ENCODE data around the gene WDR62. TPM values are rescaled to one million over a fixed set of nuclear protein-coding genes. Genes with fewer than 3 reads are reported as not detected.
A peak's percentile ranks its signal among the peaks of the same experiment; 100 is the strongest.

The WDR62 gene
- total and polyA plus RNA-seq, 4 experiments from 2014 or later: 0.08 to 1.7 (median 1.3) TPM; not detected in 1

- Histone ChIP-seq H3K27me3 (ENCODE audit: insufficient read depth, low read length) (no peaks in the 10 kb centered on the region), H3K4me3 (ENCODE audit: low read length in 2 of 2) (no peak overlapping the region), H3K4me1 (ENCODE audit: insufficient read depth, low read length) (peaks cover 11% of the 10 kb centered on the region), H3K9me3 (ENCODE audit: control insufficient read depth in 1 of 2, low read length in 2 of 2) (no peaks in the 10 kb centered on the region), H3K36me3 (ENCODE audit: insufficient read depth, low read length) (peaks cover 4% of the 10 kb centered on the region), H3K27ac (ENCODE audit: low read depth, low read length) (no peak overlapping the region)
- Mint-ChIP-seq H3K4me1 (peaks cover 18 to 41% (median 21%) of the 10 kb centered on the region in 4 donors), H3K27ac (peak overlapping the region in 4 of 7 donors; percentile 11 to 86 (median 41)), H3K27me3 (no peaks in the 10 kb centered on the region), H3K36me3 (peaks cover 0 to 8% of the 10 kb centered on the region in 2 donors), H3K9me3 (no peaks in the 10 kb centered on the region), H3K4me3 (peak overlapping the region in 4 of 8 donors; percentile 47 to 59 (median 50))
- DNase-seq: no peak
- POLR2A ChIA-PET (ENCODE audit: partially characterized antibody): no interaction called here
- intact Hi-C loops (cut with micrococcal nuclease): no loop called here
- CTCF ChIA-PET (ENCODE audit: partially characterized antibody): no interaction called here
Observed at GRCh38 chr19:36051637-36052036, 3.1 kb upstream of the WDR62 start.

GRCh38 chr19:36054119-36054732 lies 471 bp upstream of the WDR62 start, which contains the start of gene THAP8:
Gene THAP8 (minus strand): TSS chr19:36054285. CDS start chr19:36054217, 68 bp downstream.
- CTCF ChIA-PET (ENCODE audit: partially characterized antibody): interaction anchor here (0.8 to 1.9 kb wide), 8 partner anchors 40 to 172 kb away, joined by 3 to 11 read pairs (median 4); partner anchors contain the start of genes ALKBH6 and POLR2I

GRCh38 chr19:36058481-36059179 lies 3.9 kb downstream of the WDR62 start:
- H3K36me3 Mint-ChIP-seq: peaks cover 0 to 7% of the 10 kb centered on the region in 2 donors
- DNase-seq: no peak
- Histone ChIP-seq H3K27me3 (ENCODE audit: insufficient read depth, low read length) (no peaks in the 10 kb centered on the region), H3K4me1 (ENCODE audit: insufficient read depth, low read length) (peaks cover 7% of the 10 kb centered on the region), H3K9me3 (ENCODE audit: control insufficient read depth in 1 of 2, low read length in 2 of 2) (no peaks in the 10 kb centered on the region), H3K27ac (ENCODE audit: low read depth, low read length) (no peak overlapping the region), H3K4me3 (ENCODE audit: low read length in 2 of 2) (no peak overlapping the region), H3K36me3 (ENCODE audit: insufficient read depth, low read length) (no peaks in the 10 kb centered on the region)
- POLR2A ChIA-PET (ENCODE audit: partially characterized antibody): interaction anchor here (1.2 kb wide), 1 partner anchor 45 kb away, joined by 3 read pairs; the partner anchor contains the start of gene ALKBH6
- H3K4me3 Mint-ChIP-seq: peak overlapping the region in 1 of 8 donors; percentile 45
- H3K4me1 Mint-ChIP-seq: peaks cover 7 to 18% (median 13%) of the 10 kb centered on the region in 4 donors
- no peaks in the 10 kb centered on the region for H3K27me3 Mint-ChIP-seq
- CTCF ChIA-PET (ENCODE audit: partially characterized antibody): interaction anchor here (1.3 kb wide), 1 partner anchor 69 kb away, joined by 6 read pairs; no protein-coding TSS in a partner anchor
- no peaks in the 10 kb centered on the region for H3K9me3 Mint-ChIP-seq
- peak overlapping the region in 3 of 7 donors; percentile 0 to 43 (median 17) for H3K27ac Mint-ChIP-seq
- intact Hi-C loops (cut with micrococcal nuclease): no loop called here

More at GRCh38 chr19:36054119-36054732, 471 bp upstream of the WDR62 start, which contains the start of gene THAP8:
- Mint-ChIP-seq H3K27me3 (no peaks in the 10 kb centered on the region), H3K4me3 (peak within 1 kb of the TSS; percentile 96 to 100 (median 99)), H3K27ac (peak within 1 kb of the TSS; percentile 98 to 99 (median 98)), H3K36me3 (peaks cover 0 to 7% of the 10 kb centered on the region in 2 donors), H3K4me1 (peaks cover 16 to 41% (median 21%) of the 10 kb centered on the region in 4 donors), H3K9me3 (no peaks in the 10 kb centered on the region)
- POLR2A ChIA-PET (ENCODE audit: partially characterized antibody): interaction anchor here (0.5 to 2.6 kb wide), 23 partner anchors 10 to 309 kb away, joined by 3 to 30 read pairs (median 4); partner anchors contain the start of genes ALKBH6, APLP1, CAPNS1 and POLR2I
- peak within 1 kb of the TSS; percentile 78 for H3K27ac ChIP-seq (ENCODE audit: low read depth, low read length)
- H3K27me3 ChIP-seq (ENCODE audit: insufficient read depth, low read length): no peaks in the 10 kb centered on the region
- peaks cover 4% of the 10 kb centered on the region for H3K36me3 ChIP-seq (ENCODE audit: insufficient read depth, low read length)
- H3K4me1 ChIP-seq (ENCODE audit: insufficient read depth, low read length): peaks cover 11% of the 10 kb centered on the region
- intact Hi-C loops (cut with micrococcal nuclease): loop anchor here (1.0 kb wide), 8 partner anchors 40 to 337 kb away; partner anchors contain the start of genes ALKBH6, PSENEN, SDHAF1 and TBCB
- H3K4me3 ChIP-seq (ENCODE audit: low read length in 2 of 2): peak within 1 kb of the TSS; percentile 79 to 93
- no peaks in the 10 kb centered on the region for H3K9me3 ChIP-seq (ENCODE audit: control insufficient read depth in 1 of 2, low read length in 2 of 2)
- DNase-seq: peak; percentile 99 to 100 (median 100)

- Histone ChIP-seq H3K4me3 (ENCODE audit: low read length in 2 of 2) (no peak overlapping the region), H3K27me3 (ENCODE audit: insufficient read depth, low read length) (no peaks in the 10 kb centered on the region), H3K27ac (ENCODE audit: low read depth, low read length) (no peak overlapping the region), H3K9me3 (ENCODE audit: control insufficient read depth in 1 of 2, low read length in 2 of 2) (no peaks in the 10 kb centered on the region), H3K36me3 (ENCODE audit: insufficient read depth, low read length) (no peaks in the 10 kb centered on the region), H3K4me1 (ENCODE audit: insufficient read depth, low read length) (peaks cover 7% of the 10 kb centered on the region)
- Mint-ChIP-seq H3K27me3 (no peaks in the 10 kb centered on the region), H3K4me1 (peaks cover 5 to 13% (median 9%) of the 10 kb centered on the region in 4 donors), H3K4me3 (no peak overlapping the region), H3K36me3 (peaks cover 0 to 2% of the 10 kb centered on the region in 2 donors), H3K27ac (peak overlapping the region in 2 of 7 donors; percentile 0 to 69), H3K9me3 (no peaks in the 10 kb centered on the region)
- no peak for DNase-seq
- ChIA-PET POLR2A (ENCODE audit: partially characterized antibody) (interaction anchor here (1.2 kb wide), 1 partner anchor 45 kb away, joined by 3 read pairs; the partner anchor contains the start of gene ALKBH6), CTCF (ENCODE audit: partially characterized antibody) (interaction anchor here (0.5 to 1.3 kb wide), 2 partner anchors 68 to 290 kb away, joined by 3 to 6 read pairs; no protein-coding TSS in a partner anchor)
- intact Hi-C loops (cut with micrococcal nuclease): no loop called here
Observed at GRCh38 chr19:36059180-36059910, 4.6 kb downstream of the WDR62 start.

- intact Hi-C loops (cut with micrococcal nuclease): loop anchor here (2.0 kb wide), 1 partner anchor 110 kb away; no protein-coding TSS in a partner anchor
- H3K4me3 ChIP-seq (ENCODE audit: low read length in 2 of 2): no peak overlapping the region
- peak in 1 of 5 donors; percentile 7 for DNase-seq
- H3K27me3 ChIP-seq (ENCODE audit: insufficient read depth, low read length): no peaks in the 10 kb centered on the region
- H3K4me1 ChIP-seq (ENCODE audit: insufficient read depth, low read length): peaks cover 3% of the 10 kb centered on the region
- H3K4me3 Mint-ChIP-seq: no peak overlapping the region
- CTCF ChIA-PET (ENCODE audit: partially characterized antibody): interaction anchor here (1.4 to 2.3 kb wide), 2 partner anchors 67 to 109 kb away, joined by 5 to 7 read pairs; no protein-coding TSS in a partner anchor
- H3K36me3 Mint-ChIP-seq: no peaks in the 10 kb centered on the region
- no peaks in the 10 kb centered on the region for H3K36me3 ChIP-seq (ENCODE audit: insufficient read depth, low read length)
- H3K9me3 Mint-ChIP-seq: peaks cover 0 to 2% (median 0%) of the 10 kb centered on the region in 8 donors
- no peaks in the 10 kb centered on the region for H3K9me3 ChIP-seq (ENCODE audit: control insufficient read depth in 1 of 2, low read length in 2 of 2)
- POLR2A ChIA-PET (ENCODE audit: partially characterized antibody): interaction anchor here (0.7 kb wide), 1 partner anchor 55 kb away, joined by 3 read pairs; the partner anchor contains the start of gene TBCB
- peak overlapping the region in 2 of 7 donors; percentile 68 to 82 for H3K27ac Mint-ChIP-seq
- H3K4me1 Mint-ChIP-seq: peaks cover 2 to 8% (median 3%) of the 10 kb centered on the region in 4 donors
- no peaks in the 10 kb centered on the region for H3K27me3 Mint-ChIP-seq
- no peak overlapping the region for H3K27ac ChIP-seq (ENCODE audit: low read depth, low read length)
Observed at GRCh38 chr19:36060430-36060829, 5.7 kb downstream of the WDR62 start.

GRCh38 chr19:36061367-36061766 lies 6.7 kb downstream of the WDR62 start:
- peaks cover 0 to 2% (median 0%) of the 10 kb centered on the region in 8 donors for H3K9me3 Mint-ChIP-seq
- POLR2A ChIA-PET (ENCODE audit: partially characterized antibody): no interaction called here

More at GRCh38 chr19:36061367-36061766, 6.7 kb downstream of the WDR62 start:
- peaks cover 0 to 2% (median 0%) of the 10 kb centered on the region in 4 donors for H3K4me1 Mint-ChIP-seq
- CTCF ChIA-PET (ENCODE audit: partially characterized antibody): interaction anchor here (0.8 to 2.3 kb wide), 5 partner anchors 22 to 177 kb away, joined by 3 to 7 read pairs (median 3); no protein-coding TSS in a partner anchor
- no peaks in the 10 kb centered on the region for H3K36me3 Mint-ChIP-seq
- Histone ChIP-seq H3K27me3 (ENCODE audit: insufficient read depth, low read length) (no peaks in the 10 kb centered on the region), H3K4me1 (ENCODE audit: insufficient read depth, low read length) (no peaks in the 10 kb centered on the region), H3K9me3 (ENCODE audit: control insufficient read depth in 1 of 2, low read length in 2 of 2) (no peaks in the 10 kb centered on the region), H3K27ac (ENCODE audit: low read depth, low read length) (no peak overlapping the region), H3K4me3 (ENCODE audit: low read length in 2 of 2) (no peak overlapping the region), H3K36me3 (ENCODE audit: insufficient read depth, low read length) (no peaks in the 10 kb centered on the region)
- no peaks in the 10 kb centered on the region for H3K27me3 Mint-ChIP-seq
- no peak overlapping the region for H3K27ac Mint-ChIP-seq
- intact Hi-C loops (cut with micrococcal nuclease): loop anchor here (2.0 kb wide), 1 partner anchor 109 kb away; no protein-coding TSS in a partner anchor
- H3K4me3 Mint-ChIP-seq: no peak overlapping the region
- DNase-seq: no peak

Measured in CD4-positive, alpha-beta memory T cell (primary cell).